GM21529 (cell line): ENCODE measurements around the gene MUL1.

Source experiments
- ATAC-seq: cut with Tn5 transposase; IDR thresholded peaks from one replicate; pipeline ENCODE4 v1.9.1; 2021; ENCODE audit not compliant: unreplicated experiment

Gene MUL1

DNA sequence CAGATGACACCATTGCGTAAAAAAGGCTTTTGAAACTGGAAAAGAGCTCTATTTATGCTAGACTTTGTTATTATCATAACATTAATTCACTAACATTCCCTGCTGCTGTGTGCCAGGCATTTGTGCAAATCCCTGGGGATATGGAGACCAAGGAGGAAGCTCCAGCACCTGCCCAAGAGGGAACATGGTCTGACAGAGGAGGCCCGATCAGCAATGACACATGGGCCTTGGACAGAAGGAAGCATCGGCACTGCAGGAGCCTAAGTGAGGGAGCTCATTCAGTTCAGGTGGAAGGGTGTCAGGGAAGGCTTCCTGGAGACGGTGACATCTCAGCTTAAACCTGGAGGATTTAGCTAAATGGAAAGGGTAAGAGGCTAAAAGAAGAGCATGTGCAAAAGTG lies 35.8 kb downstream of the MUL1 start:
- no peak for ATAC-seq

DNA sequence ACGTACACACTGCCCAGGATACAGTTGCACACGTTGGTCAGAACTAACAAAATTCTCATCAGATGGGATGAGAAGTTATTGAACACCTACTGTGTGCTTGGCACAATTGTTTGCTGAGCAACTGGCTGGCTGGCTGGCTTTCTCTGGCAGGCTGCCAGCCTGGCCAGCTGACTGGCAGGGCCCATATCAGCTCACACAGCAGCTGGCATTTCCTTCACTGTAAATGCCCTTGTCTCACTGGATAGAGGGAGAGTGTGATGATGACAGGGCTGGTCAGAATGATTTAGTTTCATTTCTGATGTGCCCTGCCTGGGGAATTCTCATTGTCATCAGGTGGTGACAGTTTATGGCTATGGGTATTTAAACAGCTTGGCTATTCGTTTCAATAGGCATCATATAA lies 37.8 kb downstream of the MUL1 start:
- no peak for ATAC-seq

- ATAC-seq = no peak
Observed at GRCh38 chr1:20469406-20470076, 38.4 kb downstream of the MUL1 start.

GRCh38 chr1:20466273-20466672 lies 41.7 kb downstream of the MUL1 start:
- no peak for ATAC-seq

GRCh38 chr1:20465187-20465586 lies 42.8 kb downstream of the MUL1 start:
- no peak for ATAC-seq

GRCh38 chr1:20463502-20463901 lies 44.4 kb downstream of the MUL1 start:
- ATAC-seq = no peak

GRCh38 chr1:20462397-20462796 lies 45.6 kb downstream of the MUL1 start:
- no peak for ATAC-seq

DNA sequence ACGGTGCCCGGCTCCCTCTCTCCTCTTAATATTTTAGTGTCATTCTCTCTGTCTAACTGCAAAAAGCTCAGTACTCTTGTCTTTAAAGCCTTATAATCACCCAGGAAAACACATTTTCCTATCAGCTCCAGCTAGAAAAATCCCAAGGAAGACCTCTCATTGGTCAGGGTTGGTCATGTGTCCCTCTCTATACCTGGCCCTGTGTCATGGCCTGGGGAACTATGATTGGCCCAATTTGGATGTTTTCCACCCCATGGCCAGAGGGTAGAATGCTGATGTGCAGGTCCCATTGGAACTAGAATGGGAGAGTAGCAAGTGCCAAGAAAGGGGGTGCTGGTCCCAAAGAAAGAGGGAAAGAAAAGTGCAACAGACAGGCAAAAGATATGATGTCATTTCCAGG lies 49.2 kb downstream of the MUL1 start:
- no peak for ATAC-seq

DNA sequence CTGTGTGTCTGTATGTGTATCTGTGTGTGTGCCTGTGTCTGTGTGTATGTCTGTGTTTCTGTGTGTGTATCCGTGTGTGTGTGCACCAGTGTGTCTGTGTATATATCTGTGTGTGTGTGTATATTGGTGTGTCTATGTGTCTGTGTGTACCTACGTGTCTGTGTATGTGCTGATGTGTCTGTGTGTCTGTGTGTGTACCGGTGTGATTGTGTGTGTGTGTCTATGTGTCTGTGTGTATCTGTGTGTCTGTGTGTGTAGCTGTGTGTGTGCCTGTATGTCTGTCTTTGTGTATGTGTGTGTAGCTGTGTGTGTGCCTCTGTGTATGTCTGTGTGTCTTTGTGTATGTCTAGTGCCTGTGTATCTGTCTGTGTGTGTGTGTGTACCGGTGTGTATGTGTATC lies 53.9 kb downstream of the MUL1 start:
- no peak for ATAC-seq

DNA sequence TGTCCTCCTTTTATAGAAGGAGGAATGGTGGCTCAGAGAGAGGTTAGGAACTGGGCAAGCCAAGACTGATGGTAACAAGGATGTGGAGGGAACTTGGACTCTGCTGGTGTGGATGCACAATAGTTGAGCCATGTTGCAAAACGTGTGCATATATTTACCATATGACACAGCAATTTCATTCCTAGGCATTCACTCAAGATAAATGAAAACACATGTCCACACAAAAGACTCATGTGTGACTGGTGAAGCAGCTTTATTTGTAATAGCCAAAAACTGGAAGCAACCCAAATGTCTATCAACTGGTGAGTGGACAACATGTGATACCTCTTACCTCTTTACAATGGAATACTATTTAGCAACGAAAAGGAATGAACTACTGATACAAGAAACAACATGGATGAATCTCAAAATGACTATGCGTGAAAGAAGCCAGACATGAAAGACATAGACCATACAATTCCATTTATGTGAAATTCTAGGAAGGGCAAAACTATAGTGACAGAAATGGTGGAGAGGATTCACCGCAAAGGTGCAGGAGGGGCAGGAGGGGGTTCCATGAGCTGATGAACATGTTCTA lies 58.1 kb downstream of the MUL1 start:
- ATAC-seq = no peak
